H54 (cell line): ENCODE data around the gene PAX2.

Experiments used
- DNase-seq: peaks from one replicate; pipeline ENCODE4 v3.0.0; 2011; ENCODE audit warnings: low spot score, mixed read lengths; ENCODE audit not compliant: insufficient read length
- FAIRE-seq: peaks from 3 replicates; lab custom pipeline; 2011; peaks lifted over from hg19 to GRCh38; lab: Jason Lieb, UNC
- POLR2A ChIP-seq: IDR thresholded peaks from 2 replicates; pipeline ENCODE4 v1.6.1; 2011; ENCODE audit warnings: low read depth, mild to moderate bottlenecking, low read length

Gene PAX2

DNA sequence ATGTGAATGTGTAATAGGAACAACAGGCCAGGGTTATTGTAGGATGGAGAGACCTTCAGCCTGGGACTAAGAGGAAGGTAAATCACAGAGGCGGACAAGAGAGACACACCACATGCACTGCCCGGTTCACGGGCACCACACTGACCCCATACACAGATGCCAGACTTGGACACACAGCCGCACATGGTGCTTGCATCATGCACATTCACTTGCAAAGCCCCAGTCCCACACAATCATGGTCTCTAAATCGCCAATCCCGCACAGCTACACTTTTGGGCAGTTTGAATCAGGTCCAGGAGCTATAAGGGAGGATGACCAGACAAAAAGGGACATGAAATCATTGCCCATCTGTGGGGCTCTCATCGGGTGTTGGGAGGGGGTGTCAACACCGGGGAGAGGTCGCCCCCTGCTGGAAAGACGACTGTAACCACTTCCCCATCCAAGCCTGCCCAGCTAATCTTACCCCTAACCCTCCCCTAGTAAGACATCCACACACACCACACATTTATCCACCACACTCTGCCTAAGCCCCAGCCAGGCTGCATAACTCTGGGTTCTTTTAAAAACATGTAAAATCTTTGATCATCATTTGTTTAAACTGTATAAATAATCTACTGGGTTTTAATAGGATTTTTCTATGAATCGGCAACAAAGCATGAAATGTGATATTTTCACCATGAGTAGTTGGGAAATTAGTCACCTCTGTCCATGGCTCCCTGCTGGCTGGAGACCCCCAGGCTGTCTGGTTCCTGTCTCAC lies 126.8 kb downstream of the PAX2 start:
- no peak; the same call in 1 of the 2 replicates for TF ChIP-seq POLR2A
- peak; percentile 54 for DNase-seq
- no peak for FAIRE-seq

DNA sequence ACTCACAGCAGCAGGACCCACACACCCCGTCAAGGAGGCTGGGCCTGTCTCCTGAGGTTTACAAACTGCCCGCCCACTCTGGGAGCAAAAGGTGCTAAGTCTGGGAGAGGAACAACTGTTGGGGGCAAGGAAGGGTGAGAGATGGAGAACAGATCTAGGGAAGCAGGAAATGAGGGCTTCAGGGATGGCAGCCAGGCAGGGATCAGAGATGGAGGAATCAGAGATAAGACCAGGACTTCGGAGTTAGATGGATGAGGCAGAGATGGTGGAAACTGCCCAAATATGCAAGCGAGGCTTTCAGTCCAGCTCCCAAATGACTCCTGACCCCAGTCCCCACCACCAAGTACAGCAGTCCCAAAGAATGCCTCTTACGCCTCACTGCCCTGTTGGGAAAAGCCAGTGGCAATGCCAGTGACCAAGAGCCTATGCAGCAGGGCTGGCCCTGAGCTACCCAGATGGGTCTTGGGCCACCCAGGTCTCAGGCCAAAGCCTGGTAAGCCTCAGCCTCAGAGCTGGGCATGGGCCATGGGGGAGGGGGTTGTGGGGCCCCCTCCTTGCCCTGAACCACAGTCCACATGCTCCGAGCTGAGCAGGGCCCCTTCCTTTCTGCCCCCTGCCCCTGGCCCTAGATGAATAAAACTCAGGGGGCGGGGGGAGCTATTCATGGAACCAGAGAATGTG lies 127.9 kb downstream of the PAX2 start:
- FAIRE-seq (no peak), DNase-seq (no peak)
- TF ChIP-seq POLR2A: no peak

DNA sequence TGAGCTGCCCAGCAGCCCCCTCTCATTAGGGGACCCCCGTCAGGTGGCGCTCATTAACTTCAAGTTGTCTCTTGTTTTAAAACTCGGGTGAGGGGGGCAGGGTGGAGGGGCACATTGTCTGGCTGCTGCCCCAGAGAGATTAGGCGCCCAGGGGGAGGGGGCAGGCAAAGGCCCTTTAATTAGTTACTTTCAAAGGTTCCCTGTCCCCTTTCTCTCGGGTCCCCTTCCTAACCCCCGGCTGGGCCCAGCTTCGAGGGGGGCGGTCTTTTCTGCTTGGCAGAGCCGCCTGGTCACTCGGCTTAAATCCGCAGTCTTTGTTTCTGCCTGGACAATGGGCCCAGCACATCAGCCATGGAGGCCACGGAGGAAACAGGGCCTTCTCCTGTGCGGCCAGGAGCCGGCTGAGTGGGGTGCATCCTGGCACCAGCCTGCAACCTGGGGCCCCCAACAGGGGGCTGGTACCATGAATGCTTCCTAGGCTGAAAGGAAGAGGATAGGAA lies 128.5 kb downstream of the PAX2 start:
- no peak for TF ChIP-seq POLR2A
- DNase-seq: no peak
- FAIRE-seq: no peak

DNA sequence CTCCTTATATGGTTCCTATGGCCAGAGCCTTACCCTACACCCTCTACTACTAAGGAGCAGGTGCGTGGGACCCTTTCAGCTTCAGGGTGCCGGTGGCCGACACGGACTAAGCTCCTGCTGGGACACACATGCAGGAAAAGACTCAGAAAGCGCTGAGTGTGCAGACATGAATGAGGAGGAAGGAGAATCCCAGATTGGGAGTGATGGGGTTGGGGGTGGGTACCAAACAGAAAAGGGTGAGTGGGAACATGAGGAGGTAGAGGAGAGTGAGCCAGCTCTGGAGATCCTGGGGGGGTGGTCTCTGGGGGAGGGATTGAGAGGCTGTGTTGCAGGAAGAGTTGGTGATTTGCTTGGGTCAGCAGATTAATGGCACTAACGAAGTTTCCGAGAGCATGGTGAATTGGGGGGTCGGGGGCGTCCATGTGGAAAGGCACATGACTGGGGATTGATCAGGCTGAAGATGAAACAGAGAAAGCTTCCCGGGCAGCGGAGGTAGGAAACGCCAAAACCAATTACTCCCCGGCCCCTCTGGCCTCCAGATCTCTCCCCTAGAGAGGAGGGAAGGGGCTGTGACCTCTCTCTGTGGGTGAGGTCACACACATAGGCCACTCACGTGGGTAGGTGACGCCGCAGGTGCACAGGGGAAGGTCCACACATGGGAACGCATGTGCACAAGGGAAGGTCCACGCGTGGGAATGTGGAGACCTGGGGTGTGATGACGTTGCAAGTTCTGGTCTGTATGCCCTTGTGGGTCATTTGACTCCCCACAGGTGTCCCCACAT lies 129.5 kb downstream of the PAX2 start:
- no peak for TF ChIP-seq POLR2A
- DNase-seq (no peak), FAIRE-seq (no peak)

DNA sequence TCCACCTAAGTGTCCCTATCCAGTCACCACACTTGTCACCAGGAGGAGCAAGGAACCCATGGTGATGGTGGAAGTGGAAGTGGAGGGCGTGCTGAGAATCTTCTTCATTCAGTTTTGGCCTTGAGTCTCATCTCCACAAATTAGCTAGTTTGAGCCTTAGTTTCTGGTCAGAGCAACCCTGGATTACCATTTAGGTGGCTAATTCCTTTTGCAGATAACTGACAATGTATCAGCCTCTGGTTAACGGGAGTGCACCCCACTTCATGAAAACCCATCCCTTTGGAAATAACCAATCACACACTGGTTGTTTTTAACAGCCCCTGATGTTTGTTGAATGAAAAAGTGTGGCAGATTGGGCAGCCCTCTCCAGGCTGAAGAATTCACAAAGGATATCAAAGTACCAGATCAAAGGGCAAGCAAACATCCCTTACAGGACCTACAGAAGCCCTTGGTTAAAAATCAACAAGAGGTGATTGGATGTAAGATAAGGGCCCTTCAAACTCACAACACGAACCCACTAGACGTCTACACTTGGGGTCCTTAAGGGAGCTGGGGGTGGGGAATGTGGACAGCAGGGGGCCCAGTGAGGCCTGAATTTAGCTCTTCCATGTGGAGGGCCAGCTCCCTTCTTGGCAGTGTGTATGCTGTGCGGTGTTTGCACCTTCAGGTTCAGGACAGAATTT lies 130.2 kb downstream of the PAX2 start:
- no peak for TF ChIP-seq POLR2A
- FAIRE-seq: no peak
- no peak for DNase-seq

DNA sequence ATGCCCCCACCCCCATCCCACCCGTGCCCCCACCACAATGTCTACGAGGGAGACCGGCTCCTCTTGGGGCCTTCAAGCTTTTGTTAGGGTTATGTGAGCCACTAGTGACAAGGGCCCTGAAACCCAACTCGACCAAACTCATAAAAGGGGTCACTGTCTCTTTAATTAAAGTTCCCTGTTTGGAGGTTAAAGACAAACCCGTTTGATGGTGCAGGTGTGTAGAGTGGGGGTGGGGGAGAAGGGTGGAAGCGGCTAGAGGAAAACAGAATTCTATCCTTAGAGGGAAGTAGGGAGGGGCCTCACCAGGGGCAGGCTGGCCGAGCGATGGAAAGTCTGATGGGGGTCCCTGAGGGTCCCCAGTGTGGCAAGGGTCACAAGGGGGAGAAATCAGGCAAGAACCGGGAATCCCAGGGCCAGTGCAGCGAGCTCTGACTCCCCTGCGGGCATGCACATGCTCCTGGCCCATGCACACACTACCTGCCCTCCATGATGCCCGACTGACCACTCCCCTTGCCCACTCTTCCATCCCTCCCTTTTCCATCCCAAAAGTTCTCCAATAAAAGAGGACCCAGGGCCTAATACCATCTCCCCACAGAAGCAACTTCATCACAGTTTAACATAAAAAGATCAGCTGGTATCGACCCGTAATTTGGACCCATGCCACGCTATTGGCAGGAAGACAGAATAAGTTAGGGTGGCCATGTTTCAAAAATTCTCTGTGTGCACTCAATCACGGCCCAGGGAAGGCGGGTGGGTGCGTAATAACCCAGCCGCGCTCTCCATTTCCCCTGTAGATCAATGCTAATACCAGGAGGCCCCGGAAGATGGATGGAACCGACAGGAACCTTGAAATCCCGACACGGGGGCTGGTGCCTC lies 131.4 kb downstream of the PAX2 start:
- no peak for TF ChIP-seq POLR2A
- no peak for DNase-seq
- FAIRE-seq: no peak

GRCh38 chr10:100877461-100877850 lies 132.1 kb downstream of the PAX2 start:
- no peak for TF ChIP-seq POLR2A
- DNase-seq (no peak), FAIRE-seq (no peak)

- peak; percentile 75 for DNase-seq
- no peak for TF ChIP-seq POLR2A
- FAIRE-seq: no peak
Observed at GRCh38 chr10:100878291-100878910, 133.0 kb downstream of the PAX2 start.
